T-helper 2 cell treated with Interferon-gamma antibody and Interleukin-4, amounts not matched to agents 5 μg/mL and 100 μg/mL, for 36 hours (primary cell): ENCODE measurements around the gene LSM6.

Experiments
- DNase-seq: peaks from one replicate; pipeline ENCODE4 v3.0.0; 2021; ENCODE audit warnings: low spot score
- H3K27ac Mint-ChIP-seq: one replicate; pipeline ENCODE4 v1.8.0; 2021; ENCODE audit warnings: mild to moderate bottlenecking, mixed read lengths
- H3K27me3 Mint-ChIP-seq: one replicate; pipeline ENCODE4 v1.8.0; 2021; ENCODE audit warnings: low read depth, mixed read lengths
- H3K36me3 Mint-ChIP-seq: one replicate; pipeline ENCODE4 v1.8.0; 2021; ENCODE audit warnings: low read depth, mixed read lengths
- H3K4me1 Mint-ChIP-seq: one replicate; pipeline ENCODE4 v1.8.0; 2021; ENCODE audit warnings: low read depth, mixed read lengths
- H3K4me3 Mint-ChIP-seq: one replicate; pipeline ENCODE4 v1.8.0; 2022; ENCODE audit warnings: mild to moderate bottlenecking, moderate library complexity, mixed read lengths
- H3K9me3 Mint-ChIP-seq: one replicate; pipeline ENCODE4 v1.8.0; 2021; ENCODE audit warnings: mixed read lengths

Gene LSM6

DNA sequence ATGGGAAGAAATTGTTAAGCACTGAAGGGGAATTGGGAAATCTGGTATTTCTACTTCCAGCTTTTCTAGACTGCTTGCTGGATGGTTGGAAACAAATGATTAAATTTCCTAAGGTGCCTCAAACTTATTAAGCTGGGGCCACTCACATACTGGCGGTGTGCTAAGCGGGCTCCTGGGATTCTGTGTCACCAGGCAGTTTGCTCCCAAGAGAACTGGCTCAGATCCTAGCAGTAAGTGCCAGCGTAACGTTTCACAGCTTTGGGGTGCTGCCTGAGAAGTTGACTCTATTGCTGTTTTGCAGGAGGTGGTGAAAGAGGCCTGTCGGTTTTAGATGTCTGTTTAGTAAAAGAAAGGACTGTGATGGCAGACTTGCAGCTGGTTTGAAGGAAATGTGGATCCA is 31.9 kb downstream of the LSM6 start:
- DNase-seq = no peak
- Mint-ChIP-seq H3K27ac (no peak overlapping the region), H3K4me3 (no peak overlapping the region), H3K4me1 (peaks cover 2% of the 10 kb centered on the region), H3K36me3 (no peaks in the 10 kb centered on the region), H3K9me3 (no peaks in the 10 kb centered on the region), H3K27me3 (peaks cover 6% of the 10 kb centered on the region)

DNA sequence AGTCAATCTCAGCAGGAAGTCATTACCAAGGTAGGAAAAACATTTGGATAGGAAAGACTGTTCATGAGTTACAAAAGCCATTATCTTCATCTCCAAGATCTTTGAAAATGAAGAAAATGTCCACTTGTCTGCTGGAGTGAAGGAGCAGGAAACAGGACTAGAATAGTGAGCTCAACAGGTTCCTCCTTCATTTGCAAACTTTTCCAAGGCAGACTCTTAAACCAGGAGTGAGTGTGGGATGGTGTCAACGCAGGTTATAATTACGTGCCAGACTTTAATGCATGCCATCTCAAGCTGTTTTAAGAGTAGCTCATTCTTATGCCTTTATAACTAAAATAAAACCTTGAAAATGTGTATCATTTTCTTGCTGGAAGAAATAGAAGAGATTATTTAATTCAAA is 35.4 kb downstream of the LSM6 start:
- no peaks in the 10 kb centered on the region for H3K4me1 Mint-ChIP-seq
- H3K27ac Mint-ChIP-seq = no peak overlapping the region
- no peak overlapping the region for H3K4me3 Mint-ChIP-seq
- H3K27me3 Mint-ChIP-seq = peaks cover 9% of the 10 kb centered on the region
- DNase-seq = no peak
- no peaks in the 10 kb centered on the region for H3K9me3 Mint-ChIP-seq
- no peaks in the 10 kb centered on the region for H3K36me3 Mint-ChIP-seq

DNA sequence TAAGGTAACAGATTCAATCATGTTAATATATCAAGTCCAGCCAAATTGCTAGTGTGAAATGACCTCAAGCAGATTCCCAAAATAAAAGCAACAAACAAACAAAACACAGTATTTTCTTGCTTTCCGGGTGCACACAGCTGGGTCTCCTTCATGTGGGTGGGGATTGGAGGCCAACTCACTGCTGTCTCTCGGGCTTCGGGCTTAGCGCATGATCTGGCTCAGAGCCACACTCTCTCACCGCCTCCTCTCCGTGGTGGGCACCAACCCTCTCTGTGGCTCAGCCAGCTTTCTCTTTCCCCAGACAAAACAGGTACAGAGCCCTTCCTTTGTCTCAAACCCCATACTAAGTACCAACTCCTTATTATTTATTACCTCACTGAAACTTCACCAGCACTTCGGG is 35.9 kb downstream of the LSM6 start:
- H3K9me3 Mint-ChIP-seq = no peaks in the 10 kb centered on the region
- no peak overlapping the region for H3K4me3 Mint-ChIP-seq
- no peaks in the 10 kb centered on the region for H3K36me3 Mint-ChIP-seq
- H3K4me1 Mint-ChIP-seq = no peaks in the 10 kb centered on the region
- H3K27ac Mint-ChIP-seq = no peak overlapping the region
- H3K27me3 Mint-ChIP-seq = peaks cover 9% of the 10 kb centered on the region
- DNase-seq = no peak

DNA sequence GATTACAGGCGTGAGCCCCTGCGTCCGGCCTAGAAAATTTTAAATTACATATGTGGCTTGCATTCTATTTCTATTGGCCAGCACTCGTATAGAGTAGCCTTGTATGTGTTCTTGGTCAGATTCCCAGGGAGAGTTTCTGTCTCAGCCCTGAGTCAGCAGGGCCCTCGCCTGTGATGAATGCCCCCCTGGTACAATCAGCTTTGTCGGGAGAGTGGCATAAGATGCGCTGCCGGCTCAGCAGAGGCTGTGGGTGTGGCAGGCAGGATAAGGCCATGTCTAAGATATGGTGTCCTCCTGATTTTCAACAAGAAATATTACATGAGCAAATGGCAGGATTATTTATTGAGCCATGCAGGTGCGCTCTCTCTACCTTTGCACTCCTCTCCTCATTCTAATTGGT is 37.3 kb downstream of the LSM6 start:
- Mint-ChIP-seq H3K36me3 (no peaks in the 10 kb centered on the region), H3K27ac (no peak overlapping the region), H3K4me3 (no peak overlapping the region), H3K27me3 (peaks cover 5% of the 10 kb centered on the region), H3K4me1 (no peaks in the 10 kb centered on the region), H3K9me3 (no peaks in the 10 kb centered on the region)
- no peak for DNase-seq

DNA sequence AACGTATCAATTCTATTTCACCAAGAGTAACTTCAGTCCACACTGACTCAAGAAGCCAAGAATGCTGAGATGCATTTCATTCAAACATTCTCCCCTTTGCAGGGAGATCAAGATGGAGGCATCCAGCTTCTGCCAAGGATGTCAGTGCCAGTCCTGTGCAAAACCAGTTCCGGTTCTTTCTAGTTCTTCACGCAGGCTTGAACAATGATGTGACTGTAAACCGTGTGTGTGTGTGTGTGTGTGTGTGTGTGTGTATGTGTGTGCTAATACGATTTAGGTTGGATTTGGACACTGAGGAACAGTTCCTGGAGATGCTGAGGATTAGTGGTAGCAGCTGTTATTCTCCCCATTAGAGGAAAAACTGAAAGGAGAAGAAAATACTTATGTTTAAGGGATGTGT is 38.7 kb downstream of the LSM6 start, which contains the start of gene REELD1:
TSS of gene REELD1 (plus strand) at position 301 of the 400 bp plus-strand sequence. CDS start 2,415 bp downstream, outside the sequence.
- Mint-ChIP-seq H3K27ac (no peak within 1 kb of the TSS), H3K36me3 (no peaks in the 10 kb centered on the region), H3K4me3 (no peak within 1 kb of the TSS), H3K4me1 (no peaks in the 10 kb centered on the region), H3K27me3 (peaks cover 5% of the 10 kb centered on the region), H3K9me3 (no peaks in the 10 kb centered on the region)
- DNase-seq = no peak

DNA sequence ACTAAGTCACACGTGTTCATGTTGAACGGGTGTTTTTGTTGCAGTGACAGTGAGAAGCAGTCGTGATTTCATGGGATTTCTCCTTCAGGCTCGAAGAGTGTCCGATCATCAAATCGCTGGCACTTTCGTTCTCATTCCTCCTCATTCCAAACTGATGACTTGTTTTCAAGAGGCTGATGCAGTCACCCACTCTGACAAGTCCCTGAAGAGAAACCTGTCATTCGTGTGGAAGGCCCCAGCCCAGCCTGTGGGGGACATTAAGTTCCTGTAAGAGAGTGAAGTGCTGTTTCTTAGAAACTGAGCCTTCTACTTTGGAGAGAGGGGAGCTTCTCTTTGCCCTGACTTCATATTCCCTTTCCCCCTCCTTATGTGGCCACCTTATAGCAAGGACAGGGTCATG is 46.8 kb downstream of the LSM6 start:
- no peaks in the 10 kb centered on the region for H3K4me1 Mint-ChIP-seq
- no peaks in the 10 kb centered on the region for H3K36me3 Mint-ChIP-seq
- no peaks in the 10 kb centered on the region for H3K27me3 Mint-ChIP-seq

DNA sequence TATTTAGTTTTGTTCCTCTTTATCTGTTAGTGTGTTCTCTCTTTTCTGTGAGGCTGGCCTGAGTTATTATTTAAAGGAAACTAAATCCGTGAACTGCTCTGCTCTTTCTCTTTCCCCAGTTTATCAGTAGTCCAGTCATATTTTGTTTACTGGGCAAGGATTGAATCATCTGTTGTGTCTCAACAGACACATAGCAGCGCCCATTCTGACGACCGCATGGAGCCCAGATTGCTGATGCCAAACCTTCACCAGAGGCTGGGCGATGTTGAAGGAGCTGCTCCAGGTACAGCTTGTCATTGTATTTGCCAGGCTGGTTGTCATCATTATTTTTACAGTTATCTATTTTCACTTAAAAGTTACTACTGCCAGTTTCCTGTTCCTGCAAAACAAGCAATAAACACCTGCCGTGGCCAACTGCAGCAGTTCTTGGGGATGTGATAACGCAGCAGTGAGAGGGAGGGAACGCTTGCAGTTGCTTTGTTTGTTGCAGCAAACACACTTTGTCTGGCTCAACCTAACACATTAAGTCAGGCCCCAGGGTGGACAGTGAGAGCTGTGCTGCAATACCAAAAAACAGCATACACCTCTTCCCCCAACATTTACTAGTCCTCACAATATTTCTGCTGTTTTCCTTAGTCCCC is 48.9 kb downstream of the LSM6 start:
- Mint-ChIP-seq H3K27ac (no peak overlapping the region), H3K36me3 (no peaks in the 10 kb centered on the region), H3K9me3 (no peaks in the 10 kb centered on the region), H3K4me3 (no peak overlapping the region), H3K4me1 (no peaks in the 10 kb centered on the region), H3K27me3 (no peaks in the 10 kb centered on the region)
- DNase-seq = no peak

More for the DNA sequence above, 46.8 kb downstream of the LSM6 start:
- Mint-ChIP-seq H3K4me3 (no peak overlapping the region), H3K27ac (no peak overlapping the region), H3K9me3 (no peaks in the 10 kb centered on the region)
- no peak for DNase-seq

DNA sequence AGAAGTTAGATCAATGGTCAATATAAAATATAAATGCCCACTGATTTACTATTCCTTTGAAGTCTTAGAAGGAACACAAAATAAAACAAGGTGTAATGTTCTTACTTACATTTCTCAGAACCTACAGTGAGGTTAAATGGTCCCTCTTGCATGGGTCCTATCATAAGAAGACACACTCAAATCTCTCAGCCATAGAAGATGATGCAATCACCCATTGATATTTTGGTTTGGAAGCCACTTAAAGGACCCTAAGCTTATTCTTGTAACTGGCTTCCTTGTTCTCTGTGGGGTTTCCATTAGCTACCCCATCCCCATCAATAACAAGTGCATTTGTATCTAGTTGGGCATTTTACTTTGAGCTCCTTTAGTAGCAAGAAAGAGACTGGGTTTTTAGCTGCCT is 53.9 kb downstream of the LSM6 start:
- no peak overlapping the region for H3K4me3 Mint-ChIP-seq
- no peak overlapping the region for H3K27ac Mint-ChIP-seq
- no peaks in the 10 kb centered on the region for H3K36me3 Mint-ChIP-seq
- H3K27me3 Mint-ChIP-seq = no peaks in the 10 kb centered on the region
- no peaks in the 10 kb centered on the region for H3K4me1 Mint-ChIP-seq
- DNase-seq = no peak
- no peaks in the 10 kb centered on the region for H3K9me3 Mint-ChIP-seq

DNA sequence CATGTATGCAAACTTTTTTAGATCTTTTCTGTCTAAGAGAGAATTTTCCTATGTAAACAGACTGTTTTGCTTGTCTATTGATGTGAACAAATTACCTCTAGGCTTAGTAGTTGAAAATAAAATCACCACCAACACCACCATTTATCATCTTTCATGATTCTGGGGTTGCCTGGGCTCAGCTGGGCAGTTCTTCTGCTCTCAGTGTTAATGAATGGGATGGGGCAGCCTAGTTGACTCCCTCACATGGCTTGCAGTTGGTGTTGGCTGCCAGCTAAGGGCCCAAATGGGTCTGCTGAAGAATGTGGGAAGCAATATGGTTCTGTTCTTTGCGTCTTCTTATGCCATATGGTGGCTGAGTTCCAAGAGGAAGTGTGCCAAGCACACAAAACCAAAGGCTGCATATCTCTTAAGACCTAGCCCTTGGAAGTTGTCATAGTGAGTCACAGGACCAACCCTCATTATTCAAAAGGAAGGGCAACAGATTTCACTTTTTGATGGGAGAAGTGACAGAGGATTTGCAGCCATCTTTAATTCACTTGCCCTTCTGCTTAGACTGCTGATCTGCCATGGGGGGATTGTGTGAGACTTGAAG is 56.7 kb downstream of the LSM6 start:
- Mint-ChIP-seq H3K36me3 (no peaks in the 10 kb centered on the region), H3K27ac (no peak overlapping the region), H3K4me3 (no peak overlapping the region), H3K27me3 (no peaks in the 10 kb centered on the region), H3K9me3 (no peaks in the 10 kb centered on the region), H3K4me1 (no peaks in the 10 kb centered on the region)
- no peak for DNase-seq

DNA sequence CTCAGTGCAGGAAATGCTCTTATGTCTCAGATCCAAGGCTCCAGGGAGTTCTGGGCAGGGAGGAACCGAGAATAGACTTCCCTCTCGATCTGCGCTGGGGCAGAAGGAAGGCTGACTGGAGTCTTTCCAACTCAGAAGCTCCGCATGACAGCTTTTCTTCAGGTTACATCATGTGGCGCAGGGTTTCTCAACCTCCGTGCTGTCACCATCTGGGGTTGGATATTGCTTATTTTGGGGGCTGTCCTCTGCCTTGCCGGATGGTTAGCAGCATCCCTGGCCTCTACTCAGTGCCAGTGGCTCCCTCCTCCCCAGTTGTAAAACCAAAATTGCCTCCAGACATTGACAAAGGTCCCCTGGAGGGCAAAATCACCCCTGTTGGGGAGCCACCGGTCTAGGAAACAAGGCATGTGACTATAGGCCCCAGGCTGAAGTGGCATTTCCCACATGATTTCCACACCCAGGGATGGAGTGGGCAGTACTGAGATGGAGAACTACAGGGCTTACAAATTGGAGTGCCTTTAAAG is 60.2 kb downstream of the LSM6 start:
- Mint-ChIP-seq H3K27ac (no peak overlapping the region), H3K27me3 (no peaks in the 10 kb centered on the region), H3K9me3 (no peaks in the 10 kb centered on the region), H3K36me3 (no peaks in the 10 kb centered on the region), H3K4me1 (no peaks in the 10 kb centered on the region), H3K4me3 (no peak overlapping the region)
- no peak for DNase-seq

DNA sequence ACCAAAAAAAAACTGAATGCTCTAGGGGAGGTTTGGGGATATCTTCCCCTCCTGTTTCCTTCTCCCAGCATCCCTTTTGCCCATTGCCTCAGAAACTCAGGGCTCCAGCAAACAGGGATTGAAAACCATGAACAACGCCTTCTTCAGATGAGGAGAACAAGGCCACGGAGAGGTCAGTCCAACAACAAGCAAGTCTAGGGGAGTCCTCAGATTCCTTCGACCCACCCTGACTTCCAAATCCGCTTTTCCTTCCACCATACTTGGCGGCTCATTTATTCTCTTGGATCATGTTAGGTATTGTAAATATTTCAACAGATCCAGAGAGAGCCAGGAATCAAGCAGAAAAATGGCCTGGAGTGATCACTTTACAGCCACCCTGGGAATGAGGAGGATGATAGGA is 60.7 kb downstream of the LSM6 start:
- Mint-ChIP-seq H3K27me3 (no peaks in the 10 kb centered on the region), H3K27ac (no peak overlapping the region), H3K9me3 (no peaks in the 10 kb centered on the region), H3K4me1 (no peaks in the 10 kb centered on the region), H3K36me3 (no peaks in the 10 kb centered on the region), H3K4me3 (no peak overlapping the region)
- no peak for DNase-seq

DNA sequence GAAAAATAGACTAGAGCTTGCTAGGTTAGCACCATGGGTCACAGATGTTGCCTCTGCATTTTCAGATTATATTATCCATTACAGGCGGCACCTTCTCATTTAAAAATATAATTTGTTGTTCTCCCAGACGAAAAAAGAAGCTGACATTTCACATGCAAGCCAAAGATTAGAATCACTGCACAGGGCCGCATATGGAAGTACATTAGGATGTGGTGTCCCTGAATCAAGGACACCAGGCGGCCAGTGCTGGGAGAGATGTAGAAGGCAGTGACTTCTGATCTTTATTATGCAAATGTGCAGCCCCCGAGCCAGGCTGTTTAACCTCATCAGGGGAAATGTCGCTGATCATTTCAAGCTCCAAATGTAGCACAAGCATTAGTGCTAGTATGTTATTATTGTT is 61.6 kb downstream of the LSM6 start:
- DNase-seq = no peak
- no peak overlapping the region for H3K27ac Mint-ChIP-seq
- peaks cover 2% of the 10 kb centered on the region for H3K27me3 Mint-ChIP-seq

DNA sequence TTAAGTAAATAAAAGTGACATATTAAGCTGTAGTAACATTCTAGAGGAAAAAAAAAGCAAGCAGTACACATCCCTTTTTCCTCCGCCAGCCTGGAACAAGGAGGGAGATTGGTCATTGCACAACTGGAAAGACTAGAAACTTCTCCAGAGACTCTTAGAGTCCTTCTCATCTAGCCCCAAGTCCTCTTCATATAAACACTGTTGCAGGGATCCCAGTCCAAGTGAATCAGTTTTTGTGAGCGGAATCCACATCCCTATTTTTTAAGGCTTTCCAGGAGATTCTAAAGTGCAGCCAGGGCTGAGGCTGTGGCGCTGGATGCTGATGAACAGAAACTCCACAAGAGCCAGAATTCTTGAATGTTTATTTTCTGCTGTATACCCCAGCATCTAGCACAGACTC is 62.6 kb downstream of the LSM6 start:
- Mint-ChIP-seq H3K27ac (no peak overlapping the region), H3K4me1 (peaks cover 5% of the 10 kb centered on the region), H3K27me3 (peaks cover 2% of the 10 kb centered on the region), H3K4me3 (no peak overlapping the region), H3K36me3 (no peaks in the 10 kb centered on the region), H3K9me3 (no peaks in the 10 kb centered on the region)
- no peak for DNase-seq

More for the DNA sequence above, 61.6 kb downstream of the LSM6 start:
- peaks cover 3% of the 10 kb centered on the region for H3K4me1 Mint-ChIP-seq
- no peaks in the 10 kb centered on the region for H3K36me3 Mint-ChIP-seq
- H3K9me3 Mint-ChIP-seq = no peaks in the 10 kb centered on the region
- H3K4me3 Mint-ChIP-seq = no peak overlapping the region
